Upper lobe of left lung (tissue), 4 donors: ENCODE data around the gene NOSTRIN.
A peak's percentile ranks its signal among the peaks of the same experiment; 100 is the strongest.

Source experiments
- CTCF ChIP-seq, 6 experiments: fragments of 450-650 bp in 4 of 6; fragments of 200-600 bp in 2 of 6; sonication (generic) in 2 of 6; IDR thresholded peaks; one replicate each; pipeline ENCODE4 v1.5.1; 2016 to 2019; ENCODE audit warnings: antibody characterized with exemption in 6 of 6
- POLR2A ChIP-seq, 4 donors: fragments of 450-650 bp; IDR thresholded peaks; one replicate each; pipeline ENCODE4 v1.5.1; 2016 to 2017; ENCODE audit warnings: antibody characterized with exemption in 4 of 4, mild to moderate bottlenecking in 2 of 4
- POLR2AphosphoS5 ChIP-seq, 2 donors: sonication (generic); formaldehyde crosslinking; IDR thresholded peaks; one replicate each; pipeline ENCODE4 v1.5.1; 2017; ENCODE audit warnings: antibody characterized with exemption in 2 of 2

- TF ChIP-seq POLR2A (IDR thresholded peaks at IDR 0.05) (no peak), CTCF (IDR thresholded peaks at IDR 0.05) (peak in 1 of 6 experiments; percentile 18), POLR2AphosphoS5 (IDR thresholded peaks at IDR 0.05) (no peak)
Measured at GRCh38 chr2:168849610-168850009, 47.2 kb downstream of the NOSTRIN start.
